Stimulated activated CD4-positive, alpha-beta T cell treated with anti-CD3 and anti-CD28 coated beads, Interleukin-2, amount 100 ng/mL, for 24 hours (primary cell): ENCODE results near the gene SGCD.
A peak's percentile ranks its signal among the peaks of the same experiment; 100 is the strongest.

Experiments used
- DNase-seq, 2 donors: peaks; one replicate each; pipeline ENCODE4 v3.0.0-alpha.2; 2020

The SGCD gene

DNA sequence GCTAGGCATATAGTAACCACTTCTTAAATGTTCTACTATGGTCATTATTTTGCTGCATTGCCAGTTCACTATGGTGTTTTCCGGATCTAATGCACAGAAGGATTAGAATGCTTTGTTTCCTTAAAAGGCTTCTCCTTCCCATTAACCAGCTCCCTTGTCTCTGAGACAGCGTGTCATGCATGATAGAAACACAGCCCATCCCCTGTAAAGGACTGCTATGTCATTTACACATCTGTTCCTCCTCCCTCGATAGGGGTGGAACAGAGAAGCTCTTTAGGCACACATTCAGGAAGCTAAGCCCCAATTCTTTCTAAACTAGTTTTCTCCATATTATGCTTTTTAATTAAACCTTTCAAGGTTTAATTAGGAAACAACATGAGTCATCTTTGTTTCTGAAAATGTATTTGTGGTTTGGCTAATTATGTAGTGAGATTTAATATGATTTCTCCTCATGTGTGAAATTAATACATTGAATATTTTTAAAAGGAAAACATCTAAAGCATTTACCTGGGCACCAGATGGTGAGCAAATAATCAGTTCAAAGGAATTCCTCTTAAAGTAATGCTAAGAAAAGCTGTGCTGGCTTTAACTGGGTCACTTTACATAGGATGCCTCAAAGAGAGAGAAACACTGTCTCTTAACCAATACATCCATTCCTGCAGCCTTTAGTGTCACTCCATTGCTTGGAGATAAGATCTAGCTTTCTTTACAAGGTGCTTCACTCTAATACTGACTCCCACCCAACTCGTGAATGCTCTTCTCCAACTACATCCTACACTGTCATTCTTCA is 389.8 kb downstream of the SGCD start:
- no peak for DNase-seq

DNA sequence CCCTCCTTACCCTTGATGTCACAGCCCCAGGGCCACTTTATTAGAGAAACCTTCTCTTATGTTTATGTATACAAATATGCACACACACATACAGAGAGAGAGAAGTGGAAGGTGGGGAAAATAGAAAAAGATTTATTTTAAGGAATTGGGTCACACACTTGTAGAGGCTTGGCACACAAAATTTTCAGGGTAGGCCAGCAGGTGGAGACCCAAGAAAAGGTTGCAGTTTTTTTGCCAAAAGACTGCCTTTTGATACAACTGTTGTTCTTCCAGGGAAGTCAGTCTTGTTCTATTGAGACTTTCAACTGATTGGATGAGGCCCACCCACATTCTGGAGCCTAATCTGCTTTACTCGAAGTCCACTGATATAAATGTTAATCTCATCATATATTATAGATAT is 392.0 kb downstream of the SGCD start:
- DNase-seq: no peak

DNA sequence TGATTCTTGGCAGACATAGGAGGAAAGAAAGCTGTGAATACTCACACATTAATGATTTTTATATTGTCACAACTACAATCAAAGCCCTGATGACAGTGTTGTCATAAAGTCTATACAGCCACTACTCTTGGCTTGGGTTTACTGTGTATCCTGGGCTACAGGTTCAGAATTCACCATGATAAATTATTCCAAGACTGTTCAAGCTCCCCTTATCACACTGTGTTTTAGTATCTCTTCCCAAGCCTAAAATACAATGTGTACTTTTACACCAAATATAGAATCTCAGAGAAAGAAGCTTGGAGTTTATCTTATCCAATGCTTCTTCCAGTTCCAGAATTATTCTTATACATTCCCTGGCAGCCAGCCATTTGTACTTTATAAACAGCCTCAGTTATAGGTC is 395.4 kb downstream of the SGCD start:
- no peak for DNase-seq

DNA sequence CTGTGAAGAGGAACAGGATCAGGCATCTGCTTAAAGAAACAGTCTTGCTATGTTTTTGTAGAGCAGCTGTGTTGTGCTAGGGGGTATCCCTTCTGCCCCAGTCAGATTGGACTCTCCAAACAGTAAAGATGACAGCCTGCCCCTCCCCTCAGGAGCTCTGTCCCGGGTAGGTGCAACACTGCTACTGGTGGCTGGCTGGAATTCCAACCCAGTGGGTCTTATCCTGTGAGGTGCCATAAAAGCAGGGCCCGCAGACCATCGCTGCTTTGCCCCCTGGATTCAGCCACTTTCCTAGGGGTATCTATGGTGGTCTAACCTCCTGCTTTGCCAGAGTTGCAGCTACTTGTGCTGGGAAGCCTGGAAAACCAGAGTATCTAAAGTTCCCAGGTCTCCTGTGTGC is 408.5 kb downstream of the SGCD start:
- DNase-seq: no peak

DNA sequence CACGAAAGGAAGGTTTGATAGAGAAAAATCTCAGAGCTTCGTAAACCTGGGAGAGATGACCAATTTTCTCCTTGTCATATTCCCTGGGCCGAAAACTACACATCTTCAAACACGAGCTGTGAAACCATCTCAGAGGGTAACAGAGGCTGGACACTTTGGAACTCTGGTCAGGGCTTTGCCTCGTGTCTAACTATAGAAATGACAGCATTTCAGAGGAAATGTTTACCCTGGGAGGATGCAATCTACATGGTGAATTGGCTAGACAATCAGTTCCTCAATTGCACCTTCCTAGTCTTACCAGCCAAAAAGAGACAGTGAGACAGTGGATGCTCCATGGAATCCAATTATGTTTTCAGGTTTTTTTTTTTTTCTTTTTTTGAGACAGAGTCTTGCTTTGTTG is 414.6 kb downstream of the SGCD start:
- no peak for DNase-seq

DNA sequence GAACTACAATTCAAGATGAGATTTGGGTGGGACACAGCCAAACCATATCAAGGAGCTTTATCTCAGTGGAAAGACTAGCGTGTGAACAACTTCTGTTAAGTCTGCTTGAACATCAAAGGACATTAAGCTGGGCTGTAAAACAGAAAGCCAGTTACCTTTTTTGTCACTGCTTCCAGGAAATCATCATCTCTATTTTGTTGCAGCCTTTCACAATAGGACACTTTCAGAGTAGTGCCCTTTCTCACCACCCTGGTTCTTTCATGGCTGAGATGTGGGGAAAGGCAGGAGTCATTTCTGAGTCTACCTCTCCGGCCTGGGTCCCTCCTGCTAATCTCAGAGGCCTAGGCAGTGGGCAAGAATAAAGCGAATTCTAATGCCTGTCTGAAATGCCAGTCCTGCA is 426.9 kb downstream of the SGCD start:
- DNase-seq: peak in 1 of 2 donors; percentile 3

DNA sequence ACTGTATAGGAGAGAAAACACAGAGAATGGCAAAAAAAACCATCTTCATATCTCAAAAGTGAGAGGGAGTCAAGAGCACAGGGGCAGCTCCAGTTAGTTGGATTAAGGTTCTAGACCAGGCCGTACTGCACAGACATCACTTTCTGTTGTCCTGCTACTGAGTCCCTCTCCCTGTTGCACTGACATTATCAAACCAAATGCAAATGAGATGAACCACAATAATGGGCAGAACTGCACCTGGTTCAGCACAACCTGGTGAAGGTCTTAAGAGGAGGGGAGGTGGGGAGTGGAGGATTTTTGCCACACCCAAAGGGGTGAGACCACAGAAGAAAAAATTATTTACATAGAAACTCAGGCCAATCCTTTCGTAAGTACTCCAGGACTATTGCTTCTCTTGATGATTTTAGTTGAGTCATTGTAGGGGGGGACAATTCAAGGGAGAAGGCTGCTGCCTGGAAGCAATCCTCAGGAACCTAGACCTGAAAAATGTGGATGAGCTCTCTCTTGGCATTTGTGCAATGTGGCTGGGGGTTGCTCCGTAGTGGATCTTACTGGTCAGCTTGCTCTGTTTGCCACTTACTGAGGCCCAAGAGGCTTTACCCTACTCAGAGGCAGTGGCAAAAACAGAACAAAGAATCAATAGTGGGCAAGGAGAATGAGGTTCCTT is 428.6 kb downstream of the SGCD start:
- no peak for DNase-seq

DNA sequence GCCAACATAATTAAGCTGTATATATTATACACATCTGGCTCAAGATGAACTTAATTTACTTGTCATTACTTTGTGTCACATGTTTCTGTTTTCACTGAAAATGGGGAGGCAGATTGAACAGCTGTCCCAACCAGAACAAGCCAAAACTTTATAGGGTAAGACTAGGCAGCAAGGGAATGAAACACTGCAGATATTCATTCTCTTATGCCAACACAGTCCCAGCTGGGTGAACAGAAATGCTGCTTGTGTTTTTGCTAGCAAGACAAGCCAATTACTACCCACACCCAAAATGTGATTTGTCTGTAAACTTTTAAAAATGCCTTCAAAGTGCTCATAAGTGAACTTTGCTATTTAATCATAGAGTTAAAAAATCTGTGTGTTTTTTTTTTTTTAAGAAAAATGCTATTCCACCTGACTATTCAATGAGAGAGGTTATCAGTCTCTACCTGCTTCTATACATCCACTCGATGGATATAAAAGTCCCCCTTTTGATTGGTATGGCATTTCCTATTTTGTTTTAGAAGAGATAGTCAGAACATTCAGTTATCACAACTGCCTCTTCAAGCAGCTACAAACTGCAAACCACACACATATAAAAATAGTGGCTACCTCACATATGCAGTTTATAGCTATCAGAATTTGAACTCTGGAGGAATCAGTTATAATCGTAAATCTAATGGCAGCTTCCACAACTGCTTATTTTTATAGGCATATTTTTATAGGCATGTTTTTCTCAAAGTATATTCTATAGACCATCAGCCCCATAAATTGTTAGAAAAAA is 431.2 kb downstream of the SGCD start:
- no peak for DNase-seq

DNA sequence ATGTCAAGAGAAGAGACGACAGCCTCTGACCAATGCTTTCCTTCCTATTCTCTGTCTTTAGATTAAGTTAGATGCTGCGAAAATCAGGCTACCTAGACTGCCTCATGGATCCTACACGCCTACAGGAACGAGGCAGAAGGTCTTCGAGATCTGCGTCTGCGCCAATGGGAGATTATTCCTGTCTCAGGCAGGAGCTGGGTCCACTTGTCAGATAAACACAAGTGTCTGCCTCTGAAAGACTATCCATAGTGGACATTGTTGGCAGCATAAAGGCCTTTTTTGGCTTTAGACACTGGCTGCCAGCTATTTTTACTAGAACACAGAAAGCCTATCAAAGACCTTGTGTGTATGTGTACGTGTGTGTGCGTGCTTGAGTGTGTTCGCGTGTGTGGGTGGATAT is 432.2 kb downstream of the SGCD start:
- DNase-seq: no peak

DNA sequence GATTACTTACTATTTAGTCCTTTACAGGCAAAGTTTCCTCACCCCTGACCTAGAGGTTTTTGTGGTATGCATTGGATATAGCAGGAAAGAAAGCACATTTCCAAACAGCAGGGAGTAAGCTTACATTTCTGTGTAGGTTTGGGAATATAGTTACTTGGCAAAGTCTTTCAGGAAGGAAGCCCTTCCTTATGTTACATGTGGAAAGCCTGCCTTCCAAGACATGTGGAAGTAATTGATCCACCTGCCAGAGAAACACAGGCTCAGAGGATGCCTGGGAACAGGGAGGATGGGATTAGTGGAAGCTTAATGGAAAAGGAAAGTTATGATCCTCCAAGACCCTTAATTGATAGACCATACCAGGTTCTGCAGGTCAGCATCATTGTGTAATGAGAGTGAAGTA is 435.8 kb downstream of the SGCD start:
- no peak for DNase-seq

DNA sequence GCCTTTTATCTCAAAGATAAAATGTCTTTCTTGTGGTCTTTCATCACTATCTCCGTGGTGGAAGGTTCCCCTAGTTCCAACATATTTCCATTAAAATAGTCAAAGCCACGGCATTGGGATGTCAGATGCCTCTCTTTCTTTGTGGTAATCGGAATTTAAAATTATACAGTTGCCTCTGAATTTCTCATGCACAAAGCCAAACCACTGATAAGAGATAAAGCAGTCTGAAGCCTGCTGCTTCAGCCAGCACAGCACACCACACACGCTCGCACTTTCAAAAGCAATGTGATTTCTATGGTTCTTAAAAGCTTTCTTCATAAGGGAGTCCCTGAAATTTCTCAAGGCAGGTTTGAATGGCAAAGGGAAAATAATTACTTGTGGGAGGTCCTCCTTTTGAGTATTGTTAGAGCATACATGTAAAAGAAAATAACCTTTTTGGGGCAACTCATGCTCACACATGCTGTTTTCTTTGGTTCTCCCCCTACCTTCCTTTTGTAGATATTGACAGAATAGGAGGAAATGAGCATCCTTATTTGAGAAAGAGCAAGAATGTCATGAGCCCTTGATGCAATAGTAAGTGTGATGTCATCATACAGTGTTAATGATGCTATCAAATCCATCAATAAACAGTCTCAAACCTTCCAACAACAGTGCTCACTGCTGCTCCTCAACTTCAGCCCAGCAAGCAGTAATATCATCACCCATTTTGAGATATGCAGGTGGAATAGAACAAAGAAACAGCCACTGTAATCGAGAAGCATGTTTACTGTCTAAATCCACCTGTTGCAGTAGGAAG is 437.4 kb downstream of the SGCD start:
- no peak for DNase-seq

DNA sequence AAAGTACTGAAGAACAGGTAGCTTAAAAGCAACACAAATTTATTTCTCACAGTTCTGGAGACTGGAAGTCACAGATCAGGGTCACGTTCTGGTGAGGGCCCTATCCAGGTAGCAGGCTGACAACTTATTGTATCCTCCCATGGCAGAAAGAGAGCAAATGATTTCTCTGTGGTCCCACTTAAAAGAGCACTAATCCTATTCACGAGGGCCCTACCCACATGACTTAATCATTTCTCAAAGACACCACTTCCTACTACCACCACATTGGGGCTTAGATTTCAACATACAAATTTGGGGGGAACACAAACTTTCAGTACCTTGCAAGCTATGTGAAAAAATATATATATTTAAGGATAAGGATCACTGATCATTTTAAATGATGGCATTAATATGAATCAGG is 447.3 kb downstream of the SGCD start:
- no peak for DNase-seq

DNA sequence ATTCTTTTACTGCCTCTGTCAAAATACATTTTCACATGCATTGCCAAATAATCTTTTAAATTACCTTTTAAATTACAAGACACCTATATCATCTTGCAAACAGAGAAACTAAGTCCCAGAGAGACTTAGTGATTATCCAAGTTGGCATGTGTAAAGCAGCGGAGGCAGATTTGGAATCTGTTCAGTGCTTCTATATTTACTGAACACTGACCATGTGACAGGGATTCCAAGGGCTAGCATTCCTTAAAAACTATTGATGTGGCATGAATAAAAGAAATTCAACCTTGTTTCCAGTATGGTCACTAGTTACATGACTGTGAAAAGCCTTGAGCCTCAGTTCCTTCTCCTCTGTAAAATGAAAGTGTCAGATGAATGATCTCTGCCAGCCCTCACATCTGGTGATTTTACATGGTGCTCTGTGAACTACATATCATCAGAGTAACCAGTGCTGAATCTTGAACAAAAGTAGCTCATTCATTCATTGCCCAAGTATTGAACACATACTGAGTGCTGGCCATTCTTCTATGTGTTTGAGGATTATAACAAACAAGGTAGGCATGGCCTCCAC is 451.3 kb downstream of the SGCD start:
- no peak for DNase-seq

DNA sequence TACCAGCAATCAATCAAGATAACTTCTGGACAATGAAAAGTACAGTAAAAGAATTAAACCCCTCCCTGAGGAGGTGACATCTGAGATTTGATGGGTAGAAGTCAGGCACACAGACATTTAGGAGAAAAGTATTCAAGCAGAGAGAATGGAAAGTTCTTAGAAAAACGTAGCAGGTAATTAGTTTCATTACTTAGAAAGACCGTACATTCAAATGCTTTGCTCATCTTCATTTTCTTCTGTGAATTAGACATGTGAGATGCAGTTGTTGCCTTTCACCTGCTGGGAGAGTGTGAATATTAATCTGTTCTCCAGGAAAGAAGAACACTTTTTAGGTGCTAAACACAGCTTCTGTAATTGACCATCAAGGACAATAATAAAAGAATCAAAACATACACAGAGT is 451.8 kb downstream of the SGCD start:
- DNase-seq: no peak

DNA sequence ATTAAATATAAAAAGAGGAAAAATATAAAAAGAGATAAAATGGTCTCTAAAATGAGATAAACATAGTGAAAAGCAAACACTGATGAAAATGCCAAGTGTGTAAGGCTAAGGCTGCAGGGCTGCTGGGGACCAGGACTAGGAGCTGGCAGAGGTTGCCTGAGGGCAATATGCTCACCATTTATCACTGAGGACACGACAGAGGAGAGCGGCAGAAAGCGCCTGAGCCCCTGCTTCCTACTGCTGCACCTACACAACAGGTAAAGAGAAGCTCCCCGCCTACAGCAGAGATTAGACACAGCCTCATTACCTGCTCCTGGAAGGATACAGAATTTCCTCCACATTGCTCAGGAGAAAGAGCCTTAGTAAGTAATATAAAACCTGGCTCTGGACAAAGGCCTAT is 452.5 kb downstream of the SGCD start:
- no peak for DNase-seq

DNA sequence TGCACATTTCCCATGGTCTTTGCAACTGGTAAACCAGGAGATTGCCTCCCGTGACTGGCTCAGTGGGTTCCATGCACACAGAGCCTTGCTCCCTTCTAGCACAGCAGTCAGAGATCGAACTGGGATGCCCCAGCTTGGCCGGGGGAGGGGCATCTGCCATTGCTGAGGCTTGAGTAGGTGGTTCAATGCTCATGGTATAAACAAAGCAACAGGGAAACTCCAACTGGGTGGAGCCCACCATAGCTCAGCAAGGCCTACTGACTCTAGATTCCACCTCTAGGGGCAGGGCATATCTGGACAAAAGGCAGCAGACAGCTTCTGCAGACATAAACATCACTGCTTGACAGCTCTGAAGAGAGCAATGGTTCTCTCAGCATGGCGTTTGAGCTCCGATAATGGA is 456.1 kb downstream of the SGCD start:
- DNase-seq: no peak

DNA sequence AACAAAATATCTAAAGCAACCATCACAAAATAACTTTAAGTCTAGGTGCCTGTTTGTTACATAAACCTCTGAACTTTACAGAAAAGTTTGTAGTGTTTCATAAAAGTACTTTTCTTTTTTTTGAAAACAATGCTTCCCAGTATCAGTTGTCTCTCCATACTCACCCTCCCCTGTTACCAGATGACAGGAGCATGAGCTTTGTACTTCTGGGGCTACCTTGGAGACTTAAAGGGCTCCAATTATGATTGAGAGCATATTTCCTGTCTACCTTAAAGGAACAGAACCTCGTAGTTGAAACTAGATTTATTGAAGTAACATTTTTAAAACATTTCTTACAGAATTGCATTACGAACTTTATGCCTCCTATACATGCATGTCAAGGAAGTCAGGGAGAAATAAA is 467.7 kb downstream of the SGCD start:
- DNase-seq: no peak

DNA sequence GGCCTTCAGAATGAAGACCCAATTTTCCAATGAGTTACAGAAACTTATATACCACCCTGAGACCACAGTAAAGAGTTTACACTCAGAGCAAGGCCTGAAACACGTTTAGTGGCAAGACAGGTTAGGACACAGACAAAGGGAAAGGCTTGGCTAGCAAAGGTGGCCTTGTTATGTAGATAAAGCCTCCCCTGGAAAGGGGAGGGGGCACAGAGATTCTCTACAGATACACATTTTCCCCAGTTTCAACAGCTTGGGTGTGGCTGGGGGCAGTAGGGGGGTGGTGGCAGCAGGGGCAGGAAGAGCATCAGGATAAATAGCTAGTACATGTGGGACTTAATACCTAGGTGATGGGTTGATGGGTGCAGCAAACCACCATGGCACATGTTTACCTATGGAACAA is 471.2 kb downstream of the SGCD start:
- DNase-seq: no peak

DNA sequence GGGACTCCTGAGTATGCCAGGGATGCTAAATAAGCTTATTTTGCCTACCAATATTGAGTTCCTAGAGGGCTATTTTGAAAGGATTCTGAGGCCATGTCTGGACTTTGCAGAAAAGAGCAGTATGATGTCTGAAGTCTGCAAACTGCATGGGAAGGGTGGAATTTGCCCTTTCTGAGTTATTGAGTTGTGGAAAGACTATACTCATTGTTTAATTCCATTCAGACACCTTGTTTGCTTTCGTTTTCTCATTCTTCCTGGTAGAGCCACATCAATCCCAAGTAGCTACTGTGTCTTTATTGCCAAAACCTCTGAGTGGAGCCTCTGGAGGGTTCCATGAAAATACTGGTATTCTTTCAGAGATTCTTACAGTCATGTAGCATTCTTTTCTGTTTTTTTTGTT is 472.2 kb downstream of the SGCD start:
- no peak for DNase-seq

DNA sequence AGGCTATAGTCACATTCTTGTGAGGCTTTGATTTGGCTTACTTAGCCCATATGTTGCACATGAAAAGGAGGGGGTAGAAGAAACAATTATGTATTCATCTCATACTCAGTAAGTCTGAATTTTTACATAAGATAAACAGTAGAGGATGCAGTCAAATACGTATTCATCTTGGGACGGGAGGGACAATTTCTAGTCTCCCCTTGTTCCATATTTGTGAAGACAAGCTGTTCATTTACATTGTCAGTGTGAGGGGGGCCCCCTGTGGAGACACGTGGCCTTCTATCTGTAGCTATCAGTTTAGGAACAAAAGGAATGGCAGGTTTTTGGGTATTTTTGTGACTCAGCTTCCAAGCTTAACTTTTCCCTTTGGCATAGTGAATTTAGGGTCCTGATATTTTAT is 474.0 kb downstream of the SGCD start:
- DNase-seq: no peak

DNA sequence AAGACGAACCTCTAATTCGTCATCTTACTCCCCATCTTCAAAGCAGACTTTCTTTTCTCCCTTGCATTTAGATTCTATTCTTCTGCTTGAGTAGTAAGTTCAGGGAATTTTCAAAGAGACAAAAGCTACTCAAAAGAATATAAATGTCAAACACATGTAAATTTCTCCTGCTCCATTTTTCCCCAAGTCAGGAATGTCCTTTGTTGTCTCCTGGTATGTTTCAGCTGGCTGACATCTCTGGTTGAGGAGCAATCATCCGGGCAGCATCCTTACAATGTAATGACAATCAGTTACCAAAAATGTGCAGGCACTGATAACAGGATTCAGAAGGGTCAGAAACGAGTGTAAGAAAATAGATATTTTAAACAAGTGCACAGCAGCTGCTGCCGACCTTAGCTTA is 475.5 kb downstream of the SGCD start:
- DNase-seq: no peak

DNA sequence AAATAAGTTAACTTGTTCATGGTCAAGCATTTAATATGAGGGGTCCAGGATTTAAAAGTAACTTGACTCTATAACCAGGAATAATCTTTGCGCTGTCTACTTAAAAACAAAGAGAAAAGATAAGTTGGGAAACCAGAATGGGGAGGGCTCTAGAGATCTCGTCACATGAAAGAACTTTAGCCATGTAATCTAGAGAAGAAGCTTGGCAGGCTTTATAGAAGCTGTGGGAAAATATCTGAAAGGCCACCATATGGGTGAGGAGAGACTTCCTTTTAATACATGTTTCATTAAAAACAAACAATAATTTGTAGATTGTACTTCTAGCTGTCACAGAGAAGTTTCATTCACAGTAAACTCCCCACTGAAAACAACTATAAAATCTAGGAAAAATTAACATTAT is 476.4 kb downstream of the SGCD start:
- DNase-seq: no peak

DNA sequence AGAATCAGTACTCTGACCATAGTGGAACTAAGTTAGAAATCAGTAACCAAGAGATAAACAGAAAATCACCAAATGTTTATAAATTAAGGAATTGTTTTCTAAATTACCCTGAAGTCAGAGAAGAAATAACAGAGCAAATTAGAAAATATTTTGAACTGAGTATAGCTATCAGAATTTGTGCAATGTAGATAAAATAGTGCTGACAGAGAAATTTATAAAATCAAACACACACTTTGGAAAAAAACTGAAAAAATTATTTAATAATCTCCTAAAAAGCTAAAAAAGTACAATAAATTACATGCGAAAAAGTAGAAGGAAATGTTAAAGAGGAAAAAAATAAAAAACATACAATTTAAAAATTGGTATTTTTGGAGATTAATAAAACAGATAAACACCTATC is 486.0 kb downstream of the SGCD start:
- no peak for DNase-seq
